Measurements from ENCODE around the gene GCKR. TPM values are rescaled to one million over a fixed set of nuclear protein-coding genes. Genes with fewer than 3 reads are reported as not detected.

GCKR gene
- total RNA-seq, 2 donors from 2014 or later, result 0.87 TPM; not detected in 1

DNA sequence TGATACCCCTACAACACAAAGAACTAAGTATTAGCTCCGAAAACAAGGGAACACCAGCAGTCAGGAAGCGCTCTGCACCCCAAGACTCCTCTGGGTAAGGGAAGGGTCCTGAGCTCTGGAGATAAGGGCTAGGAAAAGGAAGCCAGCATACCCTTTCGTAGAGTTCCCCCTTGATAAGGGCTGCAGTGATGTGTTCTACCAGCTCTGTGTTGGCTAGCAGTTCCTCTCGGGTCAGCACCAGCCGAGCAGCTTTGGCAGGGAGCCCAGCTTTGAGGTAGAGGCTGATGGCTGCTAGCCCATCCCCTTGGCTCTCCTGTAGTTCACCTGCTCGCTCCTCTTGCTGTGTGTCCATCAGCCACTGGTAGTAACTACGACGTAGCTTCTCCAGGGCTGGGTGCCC is 35.5 kb upstream of the GCKR start:
- H3K27ac ChIP-seq, result no peak overlapping the region
- no peaks in the 10 kb centered on the region for H3K27me3 ChIP-seq (replicated peaks; ENCODE audit: insufficient read depth)
- H3K4me1 ChIP-seq (replicated peaks), result no peaks in the 10 kb centered on the region
- TF ChIP-seq, protein P1, sequence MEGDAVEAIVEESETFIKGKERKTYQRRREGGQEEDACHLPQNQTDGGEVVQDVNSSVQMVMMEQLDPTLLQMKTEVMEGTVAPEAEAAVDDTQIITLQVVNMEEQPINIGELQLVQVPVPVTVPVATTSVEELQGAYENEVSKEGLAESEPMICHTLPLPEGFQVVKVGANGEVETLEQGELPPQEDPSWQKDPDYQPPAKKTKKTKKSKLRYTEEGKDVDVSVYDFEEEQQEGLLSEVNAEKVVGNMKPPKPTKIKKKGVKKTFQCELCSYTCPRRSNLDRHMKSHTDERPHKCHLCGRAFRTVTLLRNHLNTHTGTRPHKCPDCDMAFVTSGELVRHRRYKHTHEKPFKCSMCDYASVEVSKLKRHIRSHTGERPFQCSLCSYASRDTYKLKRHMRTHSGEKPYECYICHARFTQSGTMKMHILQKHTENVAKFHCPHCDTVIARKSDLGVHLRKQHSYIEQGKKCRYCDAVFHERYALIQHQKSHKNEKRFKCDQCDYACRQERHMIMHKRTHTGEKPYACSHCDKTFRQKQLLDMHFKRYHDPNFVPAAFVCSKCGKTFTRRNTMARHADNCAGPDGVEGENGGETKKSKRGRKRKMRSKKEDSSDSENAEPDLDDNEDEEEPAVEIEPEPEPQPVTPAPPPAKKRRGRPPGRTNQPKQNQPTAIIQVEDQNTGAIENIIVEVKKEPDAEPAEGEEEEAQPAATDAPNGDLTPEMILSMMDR (IDR thresholded peaks at IDR 0.05), result no peak
- TF ChIP-seq POLR2AphosphoS5 (IDR thresholded peaks at IDR 0.05) (no peak), POLR2A (IDR thresholded peaks at IDR 0.05) (no peak)
- peaks cover 0 to 8% of the 10 kb centered on the region in 2 donors for H3K36me3 ChIP-seq
- no peak for DNase-seq (ENCODE audit: low spot score)
- 81% methylated on average over 8 of the region's 8 CpGs for WGBS
- no peaks in the 10 kb centered on the region for H3K9me3 ChIP-seq
- intact Hi-C loops (cut with DNase I), result no loop called here
- no peak overlapping the region for H3K4me3 ChIP-seq

GRCh38 chr2:27464443-27464842 is 32.2 kb upstream of the GCKR start:
- H3K36me3 ChIP-seq, result no peaks in the 10 kb centered on the region
- H3K9me3 ChIP-seq, result no peaks in the 10 kb centered on the region
- WGBS, result 97% methylated on average over 7 of the region's 7 CpGs
- DNase-seq (ENCODE audit: low spot score), result no peak
- no peaks in the 10 kb centered on the region for H3K27me3 ChIP-seq (replicated peaks; ENCODE audit: insufficient read depth)
- intact Hi-C loops (cut with DNase I), result no loop called here
- no peak overlapping the region for H3K27ac ChIP-seq
- no peak overlapping the region for H3K4me3 ChIP-seq
- H3K4me1 ChIP-seq (replicated peaks), result no peaks in the 10 kb centered on the region
- TF ChIP-seq, protein P1 (IDR thresholded peaks at IDR 0.05), result no peak
- TF ChIP-seq POLR2A (IDR thresholded peaks at IDR 0.05) (no peak), POLR2AphosphoS5 (IDR thresholded peaks at IDR 0.05) (no peak)

DNA sequence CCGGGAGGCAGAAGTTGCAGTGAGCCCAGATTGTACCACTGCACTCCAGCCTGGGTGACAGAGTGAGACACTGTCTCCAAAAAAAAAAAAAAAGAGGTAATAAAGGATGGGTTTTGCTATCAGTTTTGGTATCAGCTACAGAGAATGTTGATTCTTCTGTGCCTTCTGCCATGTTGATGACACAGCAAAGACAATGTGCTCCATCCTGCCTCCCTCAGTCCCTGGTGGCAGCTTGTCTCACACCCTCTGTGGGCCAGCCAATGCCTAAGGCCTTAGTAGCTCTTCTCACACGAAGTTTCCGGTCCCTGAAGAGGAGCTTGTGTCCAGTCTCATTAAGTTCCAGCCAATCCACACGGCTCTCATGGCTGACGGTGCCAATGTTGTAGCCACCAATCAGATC is 24.7 kb upstream of the GCKR start:
- TF ChIP-seq POLR2A (IDR thresholded peaks at IDR 0.05) (no peak), POLR2AphosphoS5 (IDR thresholded peaks at IDR 0.05) (no peak)
- TF ChIP-seq, protein P1 (IDR thresholded peaks at IDR 0.05), result no peak
- Histone ChIP-seq H3K4me3 (no peak overlapping the region), H3K4me1 (replicated peaks) (no peaks in the 10 kb centered on the region), H3K27ac (no peak overlapping the region), H3K36me3 (peaks cover 3 to 4% of the 10 kb centered on the region in 2 donors), H3K9me3 (no peaks in the 10 kb centered on the region), H3K27me3 (replicated peaks; ENCODE audit: insufficient read depth) (no peaks in the 10 kb centered on the region)
- no peak for DNase-seq (ENCODE audit: low spot score)
- intact Hi-C loops (cut with DNase I), result no loop called here
- 91% methylated on average over 5 of the region's 5 CpGs for WGBS

- Histone ChIP-seq H3K9me3 (no peaks in the 10 kb centered on the region), H3K27me3 (replicated peaks; ENCODE audit: insufficient read depth) (no peaks in the 10 kb centered on the region), H3K4me1 (replicated peaks) (no peaks in the 10 kb centered on the region), H3K27ac (no peak overlapping the region), H3K36me3 (no peaks in the 10 kb centered on the region), H3K4me3 (no peak overlapping the region)
- TF ChIP-seq POLR2AphosphoS5 (IDR thresholded peaks at IDR 0.05) (no peak), POLR2A (IDR thresholded peaks at IDR 0.05) (no peak)
- TF ChIP-seq, protein P1 (IDR thresholded peaks at IDR 0.05), result no peak
- WGBS, result 70% methylated on average over 3 of the region's 3 CpGs
- intact Hi-C loops (cut with DNase I), result no loop called here
- DNase-seq (ENCODE audit: low spot score), result no peak
These were observed 11.1 kb upstream of the GCKR start for GRCh38 chr2:27485496-27485895.

GRCh38 chr2:27489118-27489497 is 7.5 kb upstream of the GCKR start:
- H3K36me3 ChIP-seq, result no peaks in the 10 kb centered on the region
- no peaks in the 10 kb centered on the region for H3K4me1 ChIP-seq (replicated peaks)
- H3K27me3 ChIP-seq (replicated peaks; ENCODE audit: insufficient read depth), result no peaks in the 10 kb centered on the region
- TF ChIP-seq, protein P1 (IDR thresholded peaks at IDR 0.05), result no peak
- TF ChIP-seq POLR2AphosphoS5 (IDR thresholded peaks at IDR 0.05) (no peak), POLR2A (IDR thresholded peaks at IDR 0.05) (no peak)
- peak overlapping the region; percentile 1 to 80 for H3K27ac ChIP-seq
- 1% methylated on average over 11 of the region's 11 CpGs for WGBS
- DNase-seq (ENCODE audit: low spot score), result no peak
- H3K4me3 ChIP-seq, result peak overlapping the region; percentile 27 to 45
- intact Hi-C loops (cut with DNase I), result no loop called here
- no peaks in the 10 kb centered on the region for H3K9me3 ChIP-seq
